ENCODE data around the gene SYVN1.
"Not testable (repeated sequence)": the region's sequence is repeated elsewhere in the genome, so short reads cannot be mapped to it uniquely, and the experiment has no call there.

SYVN1 gene

GRCh38 chr11:65156256-65156655, 21.9 kb upstream of the SYVN1 start:
- H3K36me3 Mint-ChIP-seq (ENCODE audit: low read depth), result no peaks in the 10 kb centered on the region
- peaks cover 4% of the 10 kb centered on the region for H3K9me3 Mint-ChIP-seq
- no peak for DNase-seq
- no peak for TF ChIP-seq CTCF (IDR thresholded peaks at IDR 0.05)
- no peaks in the 10 kb centered on the region for H3K4me1 Mint-ChIP-seq
- H3K27me3 Mint-ChIP-seq (ENCODE audit: low read depth, poor library complexity), result peaks cover 44% of the 10 kb centered on the region
- H3K4me3 Mint-ChIP-seq, result no peak overlapping the region
- H3K27ac Mint-ChIP-seq, result no peak overlapping the region

GRCh38 chr11:65152122-65152521, 17.8 kb upstream of the SYVN1 start:
- no peak overlapping the region for H3K27ac Mint-ChIP-seq
- TF ChIP-seq CTCF (IDR thresholded peaks at IDR 0.05), result no peak
- H3K4me1 Mint-ChIP-seq, result peaks cover 13% of the 10 kb centered on the region
- no peaks in the 10 kb centered on the region for H3K36me3 Mint-ChIP-seq (ENCODE audit: low read depth)
- H3K4me3 Mint-ChIP-seq, result no peak overlapping the region
- DNase-seq, result no peak
- H3K27me3 Mint-ChIP-seq (ENCODE audit: low read depth, poor library complexity), result peaks cover 34% of the 10 kb centered on the region
- H3K9me3 Mint-ChIP-seq, result peaks cover 8% of the 10 kb centered on the region

GRCh38 chr11:65151331-65151899, 17.1 kb upstream of the SYVN1 start:
- no peak for TF ChIP-seq CTCF (IDR thresholded peaks at IDR 0.05)
- H3K36me3 Mint-ChIP-seq (ENCODE audit: low read depth), result no peaks in the 10 kb centered on the region
- H3K27ac Mint-ChIP-seq, result no peak overlapping the region
- no peak for DNase-seq
- H3K9me3 Mint-ChIP-seq, result peaks cover 14% of the 10 kb centered on the region
- peaks cover 35% of the 10 kb centered on the region for H3K27me3 Mint-ChIP-seq (ENCODE audit: low read depth, poor library complexity)
- no peak overlapping the region for H3K4me3 Mint-ChIP-seq
- H3K4me1 Mint-ChIP-seq, result peaks cover 13% of the 10 kb centered on the region

GRCh38 chr11:65150509-65151299, 16.4 kb upstream of the SYVN1 start:
- peaks cover 13% of the 10 kb centered on the region for H3K4me1 Mint-ChIP-seq
- peak overlapping the region; percentile 18 for H3K27ac Mint-ChIP-seq
- no peaks in the 10 kb centered on the region for H3K36me3 Mint-ChIP-seq (ENCODE audit: low read depth)
- H3K27me3 Mint-ChIP-seq (ENCODE audit: low read depth, poor library complexity), result peaks cover 42% of the 10 kb centered on the region
- H3K4me3 Mint-ChIP-seq, result no peak overlapping the region
- peaks cover 21% of the 10 kb centered on the region for H3K9me3 Mint-ChIP-seq
- TF ChIP-seq CTCF (IDR thresholded peaks at IDR 0.05), result no peak
- no peak for DNase-seq

GRCh38 chr11:65150131-65150508, 15.8 kb upstream of the SYVN1 start:
- H3K36me3 Mint-ChIP-seq (ENCODE audit: low read depth); DNase-seq; H3K27ac Mint-ChIP-seq; H3K4me3 Mint-ChIP-seq: not testable (repeated sequence)
- Mint-ChIP-seq H3K4me1 (peaks cover 13% of the 10 kb centered on the region), H3K9me3 (peaks cover 22% of the 10 kb centered on the region), H3K27me3 (ENCODE audit: low read depth, poor library complexity) (peaks cover 48% of the 10 kb centered on the region)

GRCh38 chr11:65148657-65149056, 14.3 kb upstream of the SYVN1 start:
- no peak overlapping the region for H3K4me3 Mint-ChIP-seq

More at GRCh38 chr11:65148657-65149056, 14.3 kb upstream of the SYVN1 start:
- H3K4me1 Mint-ChIP-seq, result peaks cover 13% of the 10 kb centered on the region
- no peak for TF ChIP-seq CTCF (IDR thresholded peaks at IDR 0.05)
- no peak overlapping the region for H3K27ac Mint-ChIP-seq
- H3K36me3 Mint-ChIP-seq (ENCODE audit: low read depth), result no peaks in the 10 kb centered on the region
- no peak for DNase-seq
- H3K27me3 Mint-ChIP-seq (ENCODE audit: low read depth, poor library complexity), result peaks cover 55% of the 10 kb centered on the region
- H3K9me3 Mint-ChIP-seq, result peaks cover 22% of the 10 kb centered on the region

Measured in nephron progenitor cell (in vitro differentiated cells).